ENCODE data around the gene KCNG2. TPM values are rescaled to one million over a fixed set of nuclear protein-coding genes. Genes with fewer than 3 reads are reported as not detected.

The KCNG2 gene
- total RNA-seq, 1 donor from 2014 or later, result not detected

DNA sequence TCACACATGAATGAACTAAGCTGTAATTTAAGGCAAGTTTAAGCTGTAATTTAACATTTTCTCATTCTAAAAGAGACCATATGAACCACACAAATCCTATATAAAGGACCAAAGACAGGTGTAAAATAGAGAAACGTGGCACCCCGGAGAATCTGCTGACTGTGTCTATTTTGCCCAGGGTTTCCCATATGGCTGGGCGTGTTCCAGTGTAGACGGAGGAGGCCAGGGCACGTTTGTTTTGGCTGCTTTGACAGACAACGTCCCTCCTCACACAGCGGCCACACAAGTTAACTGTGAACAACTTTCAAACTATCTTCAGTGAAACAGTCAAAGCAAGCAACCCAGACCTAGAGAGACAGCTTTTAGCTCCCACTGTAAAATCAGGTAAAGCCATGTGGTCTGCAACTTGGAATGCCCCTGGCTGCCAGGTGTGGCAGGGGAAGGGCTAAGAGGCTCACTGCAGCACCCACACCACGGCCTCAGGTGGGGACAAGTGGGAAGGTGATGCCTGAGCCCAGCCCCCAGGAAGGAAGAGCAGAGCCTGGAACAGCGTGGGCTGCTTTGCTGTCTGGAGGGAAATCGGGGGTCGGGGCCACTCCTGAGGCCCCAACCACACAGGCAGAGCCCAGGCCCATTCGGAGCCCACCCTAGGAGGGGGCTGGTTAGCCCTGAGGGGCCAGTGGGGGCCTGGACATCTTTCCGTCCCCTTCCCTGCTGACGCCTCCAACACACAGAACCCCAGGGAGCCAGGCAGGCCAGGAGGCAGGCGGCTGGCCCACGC, 113.0 kb downstream of the KCNG2 start:
- peaks cover 28% of the 10 kb centered on the region for H3K4me1 Mint-ChIP-seq
- CTCF ChIA-PET, result no interaction called here
- intact Hi-C loops (cut with micrococcal nuclease), result loop anchor here (5.0 to 10.0 kb wide), 3 partner anchors 37 to 56 kb away; partner anchors contain the start of gene HSBP1L1
- no peaks in the 10 kb centered on the region for H3K27me3 Mint-ChIP-seq
- TF ChIP-seq, protein P1, sequence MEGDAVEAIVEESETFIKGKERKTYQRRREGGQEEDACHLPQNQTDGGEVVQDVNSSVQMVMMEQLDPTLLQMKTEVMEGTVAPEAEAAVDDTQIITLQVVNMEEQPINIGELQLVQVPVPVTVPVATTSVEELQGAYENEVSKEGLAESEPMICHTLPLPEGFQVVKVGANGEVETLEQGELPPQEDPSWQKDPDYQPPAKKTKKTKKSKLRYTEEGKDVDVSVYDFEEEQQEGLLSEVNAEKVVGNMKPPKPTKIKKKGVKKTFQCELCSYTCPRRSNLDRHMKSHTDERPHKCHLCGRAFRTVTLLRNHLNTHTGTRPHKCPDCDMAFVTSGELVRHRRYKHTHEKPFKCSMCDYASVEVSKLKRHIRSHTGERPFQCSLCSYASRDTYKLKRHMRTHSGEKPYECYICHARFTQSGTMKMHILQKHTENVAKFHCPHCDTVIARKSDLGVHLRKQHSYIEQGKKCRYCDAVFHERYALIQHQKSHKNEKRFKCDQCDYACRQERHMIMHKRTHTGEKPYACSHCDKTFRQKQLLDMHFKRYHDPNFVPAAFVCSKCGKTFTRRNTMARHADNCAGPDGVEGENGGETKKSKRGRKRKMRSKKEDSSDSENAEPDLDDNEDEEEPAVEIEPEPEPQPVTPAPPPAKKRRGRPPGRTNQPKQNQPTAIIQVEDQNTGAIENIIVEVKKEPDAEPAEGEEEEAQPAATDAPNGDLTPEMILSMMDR (IDR thresholded peaks at IDR 0.05), result no peak
- POLR2A ChIA-PET, result no interaction called here
- ATAC-seq (ENCODE audit: low read depth), result no peak
- no peak overlapping the region for H3K27ac Mint-ChIP-seq
- H3K9me3 Mint-ChIP-seq, result no peaks in the 10 kb centered on the region
- H3K36me3 Mint-ChIP-seq (ENCODE audit: low read depth), result peaks cover 45% of the 10 kb centered on the region
- no peak for DNase-seq
- no peak overlapping the region for H3K4me3 Mint-ChIP-seq

DNA sequence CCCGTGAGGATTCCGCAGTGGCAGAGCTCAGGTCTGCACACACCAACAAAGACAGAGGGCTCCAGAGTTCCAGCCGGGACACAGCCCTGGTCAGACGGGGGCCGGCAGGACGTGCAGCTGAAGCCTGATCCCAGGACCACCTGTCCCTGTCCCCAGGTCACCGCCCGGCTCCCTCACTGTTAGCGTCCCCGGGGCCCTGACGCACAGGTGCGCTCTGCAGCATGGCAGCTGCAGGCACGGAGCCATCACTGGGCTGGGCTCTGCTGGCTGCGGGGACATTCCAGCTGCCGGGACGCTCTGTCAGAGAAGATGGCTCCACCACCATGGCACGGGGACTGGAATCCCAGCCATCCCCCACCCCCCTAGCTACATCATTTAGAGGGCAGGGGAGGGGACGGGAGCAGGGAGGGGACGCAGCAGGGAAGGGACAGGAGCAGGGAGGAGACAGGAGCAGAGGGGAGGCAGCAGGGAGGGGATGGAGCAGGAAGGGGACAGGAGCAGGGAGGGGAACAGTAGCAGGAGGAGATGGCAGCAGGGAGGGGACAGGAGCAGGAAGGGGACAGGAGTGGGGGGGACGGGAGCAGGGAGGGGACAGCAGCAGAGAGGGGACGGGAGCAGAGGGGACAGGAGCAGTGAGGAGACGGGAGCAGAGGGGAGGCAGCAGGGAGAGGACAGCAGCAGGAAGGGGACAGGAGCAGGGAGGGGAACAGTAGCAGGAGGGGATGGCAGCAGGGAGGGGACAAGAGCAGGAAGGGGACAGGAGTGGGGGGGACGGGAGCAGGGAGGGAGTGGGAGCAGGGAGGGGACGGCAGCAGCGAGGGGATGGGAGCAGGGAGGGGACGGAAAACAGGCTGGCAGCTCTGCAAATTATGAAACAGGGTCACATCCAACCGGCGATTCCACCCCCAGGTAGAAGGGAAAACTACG, 113.9 kb downstream of the KCNG2 start:
- no peak overlapping the region for H3K4me3 Mint-ChIP-seq

DNA sequence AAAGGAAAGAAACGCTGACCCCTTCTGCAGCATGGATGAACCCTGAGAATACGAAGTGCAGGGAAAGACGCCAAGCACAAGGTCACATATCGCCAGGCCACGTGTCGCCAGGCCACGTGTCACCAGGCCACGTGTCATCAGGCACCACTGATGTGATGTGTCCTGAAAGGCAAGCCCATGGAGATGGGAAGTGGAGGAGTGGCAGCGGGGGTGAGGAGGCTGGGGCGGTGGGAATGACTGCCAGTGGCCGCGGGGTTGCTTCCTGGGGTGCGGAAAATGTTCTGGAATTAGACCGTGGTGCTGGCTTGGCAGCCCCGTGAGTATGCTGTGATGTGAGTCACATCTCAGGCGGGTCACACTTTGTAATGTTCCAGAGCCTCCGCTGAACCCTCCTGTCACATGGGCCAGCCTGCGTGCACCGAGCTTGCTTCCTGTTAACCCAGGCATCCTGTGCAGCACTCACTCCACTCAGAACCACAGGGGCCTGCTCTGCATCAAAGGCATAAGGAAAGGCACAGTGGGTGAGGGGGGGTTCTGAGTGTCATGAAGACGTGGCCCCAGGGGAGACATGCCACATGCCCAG, 114.8 kb downstream of the KCNG2 start:
- Mint-ChIP-seq H3K27ac (no peak overlapping the region), H3K27me3 (no peaks in the 10 kb centered on the region), H3K36me3 (ENCODE audit: low read depth) (peaks cover 52% of the 10 kb centered on the region), H3K9me3 (no peaks in the 10 kb centered on the region), H3K4me3 (no peak overlapping the region), H3K4me1 (peaks cover 31% of the 10 kb centered on the region)
- ChIA-PET CTCF (no interaction called here), POLR2A (no interaction called here)
- intact Hi-C loops (cut with micrococcal nuclease), result loop anchor here (5.0 to 10.0 kb wide), 3 partner anchors 35 to 58 kb away; partner anchors contain the start of gene HSBP1L1
- TF ChIP-seq, protein P1 (IDR thresholded peaks at IDR 0.05), result no peak
- DNase-seq (peak; percentile 12), ATAC-seq (ENCODE audit: low read depth) (peak; percentile 60)

More for the DNA sequence above, 113.9 kb downstream of the KCNG2 start:
- Mint-ChIP-seq H3K27ac (no peak overlapping the region), H3K27me3 (no peaks in the 10 kb centered on the region), H3K4me1 (peaks cover 31% of the 10 kb centered on the region), H3K9me3 (no peaks in the 10 kb centered on the region), H3K36me3 (ENCODE audit: low read depth) (peaks cover 47% of the 10 kb centered on the region)
- ChIA-PET POLR2A (no interaction called here), CTCF (no interaction called here)
- DNase-seq, result no peak
- intact Hi-C loops (cut with micrococcal nuclease), result loop anchor here (5.0 to 10.0 kb wide), 3 partner anchors 36 to 57 kb away; partner anchors contain the start of gene HSBP1L1
- no peak for ATAC-seq (ENCODE audit: low read depth)
- TF ChIP-seq, protein P1 (IDR thresholded peaks at IDR 0.05), result no peak

DNA sequence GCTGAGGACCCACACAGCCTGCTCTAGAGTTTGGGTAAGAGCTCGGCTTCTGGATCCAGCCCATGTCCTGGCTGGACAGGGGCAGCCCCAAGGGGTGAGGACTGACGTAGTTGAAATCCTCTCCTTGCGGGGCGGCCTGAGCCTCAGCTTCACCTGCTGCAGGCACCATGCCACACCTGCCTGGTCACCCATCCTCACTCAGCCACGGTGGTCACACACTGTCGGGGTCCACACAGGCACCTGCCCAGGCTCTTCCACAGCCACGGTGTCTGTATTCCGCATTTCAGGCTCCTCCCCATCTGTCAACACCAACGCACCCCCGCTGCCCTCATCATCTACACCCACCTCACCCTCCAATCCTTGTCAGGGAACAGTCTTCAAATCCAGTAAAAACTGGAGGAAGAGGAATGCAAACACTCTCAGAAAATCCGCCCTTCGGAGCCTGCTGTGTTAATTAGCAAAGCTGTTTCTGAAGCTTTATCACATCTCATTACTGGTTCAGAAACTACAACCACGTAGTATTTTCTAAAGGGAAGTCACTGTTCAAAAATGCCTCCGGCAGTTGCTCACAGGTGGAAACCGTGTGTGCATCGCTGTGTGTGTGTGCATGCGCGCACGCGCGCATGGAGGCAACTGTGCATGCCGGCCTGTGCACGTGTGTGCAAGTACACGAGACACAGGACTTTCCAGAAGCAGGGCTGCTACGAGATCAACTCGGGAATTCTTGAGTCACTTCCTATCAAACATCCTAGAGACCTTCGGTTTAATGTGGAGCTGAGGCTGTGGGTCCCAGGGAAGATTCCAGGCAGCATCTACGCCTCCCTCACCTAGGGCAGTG, 115.5 kb downstream of the KCNG2 start:
- CTCF ChIA-PET, result interaction anchor here (0.6 kb wide), 1 partner anchor 100 kb away, joined by 4 read pairs; no protein-coding TSS in a partner anchor
- H3K36me3 Mint-ChIP-seq (ENCODE audit: low read depth), result peaks cover 54% of the 10 kb centered on the region
- no peak for ATAC-seq (ENCODE audit: low read depth)
- H3K4me1 Mint-ChIP-seq, result peaks cover 31% of the 10 kb centered on the region
- no peak overlapping the region for H3K27ac Mint-ChIP-seq
- TF ChIP-seq, protein P1 (IDR thresholded peaks at IDR 0.05), result no peak
- intact Hi-C loops (cut with micrococcal nuclease), result loop anchor here (5.0 to 10.0 kb wide), 3 partner anchors 34 to 58 kb away; partner anchors contain the start of gene HSBP1L1
- POLR2A ChIA-PET, result no interaction called here
- peak overlapping the region; percentile 25 for H3K4me3 Mint-ChIP-seq
- H3K9me3 Mint-ChIP-seq, result no peaks in the 10 kb centered on the region
- no peak for DNase-seq
- H3K27me3 Mint-ChIP-seq, result no peaks in the 10 kb centered on the region
